GM12878 (cell line): ENCODE data around the gene SORBS1. TPM values are rescaled to one million over a fixed set of nuclear protein-coding genes. Genes with fewer than 3 reads are reported as not detected.

Experiments
- ATAC-seq: fragments of 200-7000 bp; cut with Tn5 transposase; 3 replicates; pipeline ENCODE4 v1.9.1; 2020; ENCODE audit warnings: mild to moderate bottlenecking, moderate library complexity
- BruUV-seq: library from RNA; stranded (reverse); fragments of 400-500 nt; replicated peaks from 2 replicates; lab custom pipeline; 2021; lab: Mats Ljungman, UMichigan
- CTCF ChIA-PET: fragments of 300-600 bp; sonication (Branson Sonifier 250); formaldehyde crosslinking; extraction: SDS; loops from one replicate; lab custom pipeline; 2021; ENCODE audit warnings: inconsistent platforms; lab: Yijun Ruan, JAX
- POLR2A ChIA-PET: fragments of 350-600 bp; formaldehyde crosslinking; extraction: SDS; loops from one replicate; lab custom pipeline; 2021; ENCODE audit warnings: inconsistent platforms; lab: Charles Lee
- RAD21 ChIA-PET: fragments of 300-600 bp; sonication (Branson Sonifier 250); formaldehyde crosslinking; loops from one replicate; lab custom pipeline; 2023; ENCODE audit warnings: antibody characterized with exemption; ENCODE audit not compliant: unreplicated experiment; lab: Charles Lee
- SMC1A ChIA-PET: fragments of 300-600 bp; sonication (Branson Sonifier 250); formaldehyde crosslinking; loops from one replicate; lab custom pipeline; 2023; ENCODE audit not compliant: unreplicated experiment, uncharacterized antibody; lab: Charles Lee
- DNase-seq: peaks from one replicate; pipeline ENCODE4 v3.0.0-alpha.2; 2011; ENCODE audit warnings: low read depth, low spot score
- FAIRE-seq: peaks from 3 replicates; lab custom pipeline; 2011; peaks lifted over from hg19 to GRCh38; lab: Jason Lieb, UNC
- H2AFZ ChIP-seq: 2 replicates; pipeline ENCODE4 v1.6.0; 2011; ENCODE audit warnings: low read depth, low read length, control low read depth; ENCODE audit not compliant: control insufficient read depth
- H3K27ac ChIP-seq: 2 replicates; pipeline ENCODE4 v1.5.1; 2011; ENCODE audit warnings: control low read depth; ENCODE audit not compliant: control insufficient read depth, insufficient read depth
- H3K27me3 ChIP-seq, 2 experiments: replicated peaks in 1 of 2; 2 replicates each; pipeline versions ENCODE4 v1.6.0 to v1.6.1; 2011; ENCODE audit warnings: low read length in 1 of 2; ENCODE audit not compliant: control insufficient read depth in 2 of 2, insufficient read depth in 2 of 2
- H3K36me3 ChIP-seq, 2 experiments: 2 replicates each; pipeline ENCODE4 v1.5.1; 2011; ENCODE audit warnings: low read length in 1 of 2; ENCODE audit not compliant: control insufficient read depth in 2 of 2, insufficient read depth in 2 of 2
- H3K4me1 ChIP-seq: 2 replicates; pipeline ENCODE4 v1.6.1; 2011; ENCODE audit warnings: mild to moderate bottlenecking, low read length, moderate library complexity, mixed read lengths; ENCODE audit not compliant: control insufficient read depth, insufficient read depth
- H3K4me2 ChIP-seq: 2 replicates; pipeline ENCODE4 v1.6.0; 2011; ENCODE audit warnings: control low read depth; ENCODE audit not compliant: control insufficient read depth, insufficient read depth
- H3K4me3 ChIP-seq: fragments of 200-600 bp; sonication (generic); 2 replicates; pipeline ENCODE4 v1.5.1; 2016
- H3K79me2 ChIP-seq: 2 replicates; pipeline ENCODE4 v1.6.0; 2011; ENCODE audit warnings: low read length; ENCODE audit not compliant: control insufficient read depth, insufficient read depth
- H3K9ac ChIP-seq: 2 replicates; pipeline ENCODE4 v1.8.0; 2011; ENCODE audit warnings: low read length, control low read depth, mixed read lengths; ENCODE audit not compliant: control insufficient read depth, insufficient read depth
- H3K9me3 ChIP-seq: replicated peaks from 3 replicates; pipeline ENCODE4 v1.5.1; 2011; ENCODE audit warnings: mild to moderate bottlenecking, low read length; ENCODE audit not compliant: control insufficient read depth, insufficient read depth
- H4K20me1 ChIP-seq: 2 replicates; pipeline ENCODE4 v1.6.0; 2011; ENCODE audit not compliant: control insufficient read depth, insufficient read depth
- CREB1 ChIP-seq: IDR thresholded peaks from 2 replicates; pipeline ENCODE4 v1.6.1; 2012; ENCODE audit warnings: low read depth, mild to moderate bottlenecking, inconsistent platforms
- CREM ChIP-seq: IDR thresholded peaks from 2 replicates; pipeline ENCODE4 v1.6.1; 2014; ENCODE audit warnings: antibody characterized with exemption, low read depth
- CTCF ChIP-seq, 3 experiments: IDR thresholded peaks in 2 of 3; conservative IDR thresholded peaks in 1 of 3; 2 replicates each; pipeline ENCODE4 v1.5.1; 2011; ENCODE audit warnings: low read depth in 3 of 3, low read length in 3 of 3, mild to moderate bottlenecking in 3 of 3, control low read depth in 2 of 3, moderate library complexity in 2 of 3, inconsistent platforms in 1 of 3, mixed read lengths in 1 of 3; ENCODE audit not compliant: control insufficient read depth in 2 of 3, insufficient read depth in 1 of 3; ENCODE audit errors: extremely low read depth in 1 of 3
- IKZF1 ChIP-seq: fragments of 450-650 bp; conservative IDR thresholded peaks from 2 replicates; pipeline ENCODE4 v1.6.1; 2017; ENCODE audit warnings: antibody characterized with exemption, mild to moderate bottlenecking
- JUNB ChIP-seq: IDR thresholded peaks from 2 replicates; pipeline ENCODE4 v1.6.1; 2016; ENCODE audit warnings: antibody characterized with exemption, mild to moderate bottlenecking
- MXI1 ChIP-seq: fragments of 150-350 bp; IDR thresholded peaks from 2 replicates; pipeline ENCODE4 v1.6.1; 2011; ENCODE audit warnings: low read depth, mild to moderate bottlenecking, inconsistent platforms, low read length, improper control_type of control experiment
- SIX5 ChIP-seq: IDR thresholded peaks from 2 replicates; pipeline ENCODE4 v1.6.1; 2011; ENCODE audit warnings: mild to moderate bottlenecking, low read depth, low read length, moderate library complexity; ENCODE audit not compliant: severe bottlenecking
- ZNF24 ChIP-seq: fragments of 450-650 bp; IDR thresholded peaks from 2 replicates; pipeline ENCODE4 v1.6.1; 2017; ENCODE audit warnings: antibody characterized with exemption, mild to moderate bottlenecking
- ZSCAN29 ChIP-seq: fragments of 450-650 bp; IDR thresholded peaks from 2 replicates; pipeline ENCODE4 v1.6.1; 2017; ENCODE audit warnings: mild to moderate bottlenecking, moderate library complexity
- WGBS: methylation state at CpG from one replicate; pipeline ENCODE4 v1.1.6; 2016; ENCODE audit warnings: low lambda C conversion rate; ENCODE audit not compliant: insufficient replicate concordance, insufficient coverage; ENCODE audit errors: missing lambda C conversion rate; 5-methylcytosine and 5-hydroxymethylcytosine counted together
- in situ Hi-C: fragments of 300-500 bp; cut with MboI; formaldehyde crosslinking; loops from 9 replicates; pipeline ENCODE4 v1.14.3; 2018; ENCODE audit warnings: mixed read lengths
- intact Hi-C: fragments of 100-400 bp; cut with micrococcal nuclease; formaldehyde crosslinking; loops from one replicate; pipeline ENCODE4 v1.14.2; 2022; ENCODE audit not compliant: unreplicated experiment
- polyA plus RNA-seq, 11 experiments: library from polyadenylated mRNA; depleted of rRNA in 4 of 11; unstranded in 6 of 11; stranded (reverse) in 5 of 11; fragments of >200 nt; fragmentation: Nextera tagmentation in 4 of 11; fragmentation: Illumina TruSeq in 1 of 11; extraction: Ambion mirVana in 4 of 11; extraction: Trizol in 1 of 11; gene quantifications; 1 replicate in 1 of 11; 2 replicates in 10 of 11; pipeline versions ENCODE4 v1.2.1 to v1.2.3, GENCODE V29; 2011 to 2016; ENCODE audit warnings: inconsistent platforms in 2 of 11, missing spikeins in 2 of 11, low read depth in 1 of 11
- total RNA-seq, 4 experiments: library from RNA; depleted of rRNA in 3 of 4; stranded (reverse); fragments of >200 nt in 3 of 4; fragmentation: Illumina TruSeq in 1 of 4; extraction: Trizol in 1 of 4; gene quantifications; 2 replicates each; pipeline versions ENCODE4 v1.2.1 to v1.2.3, GENCODE V29; 2013 to 2021
- TF ChIP-seq, protein P1 (sequence below): IDR thresholded peaks from 2 replicates; pipeline ENCODE4 v1.6.1; 2012; ENCODE audit warnings: improper control_type of control experiment, low read depth, low read length; ENCODE audit not compliant: insufficient replicate concordance
- TF ChIP-seq, protein P2 (sequence below): fragments of 450-650 bp; IDR thresholded peaks from 2 replicates; pipeline ENCODE4 v1.6.1; 2018; ENCODE audit warnings: borderline replicate concordance, mild to moderate bottlenecking; ENCODE audit not compliant: partially characterized antibody

The SORBS1 gene
- total and polyA plus RNA-seq, 10 of the 15 experiments (the other 5 are each of a cell fraction or from before 2014, with no cell fraction given), result 0.13 to 0.75 (median 0.39) TPM

DNA sequence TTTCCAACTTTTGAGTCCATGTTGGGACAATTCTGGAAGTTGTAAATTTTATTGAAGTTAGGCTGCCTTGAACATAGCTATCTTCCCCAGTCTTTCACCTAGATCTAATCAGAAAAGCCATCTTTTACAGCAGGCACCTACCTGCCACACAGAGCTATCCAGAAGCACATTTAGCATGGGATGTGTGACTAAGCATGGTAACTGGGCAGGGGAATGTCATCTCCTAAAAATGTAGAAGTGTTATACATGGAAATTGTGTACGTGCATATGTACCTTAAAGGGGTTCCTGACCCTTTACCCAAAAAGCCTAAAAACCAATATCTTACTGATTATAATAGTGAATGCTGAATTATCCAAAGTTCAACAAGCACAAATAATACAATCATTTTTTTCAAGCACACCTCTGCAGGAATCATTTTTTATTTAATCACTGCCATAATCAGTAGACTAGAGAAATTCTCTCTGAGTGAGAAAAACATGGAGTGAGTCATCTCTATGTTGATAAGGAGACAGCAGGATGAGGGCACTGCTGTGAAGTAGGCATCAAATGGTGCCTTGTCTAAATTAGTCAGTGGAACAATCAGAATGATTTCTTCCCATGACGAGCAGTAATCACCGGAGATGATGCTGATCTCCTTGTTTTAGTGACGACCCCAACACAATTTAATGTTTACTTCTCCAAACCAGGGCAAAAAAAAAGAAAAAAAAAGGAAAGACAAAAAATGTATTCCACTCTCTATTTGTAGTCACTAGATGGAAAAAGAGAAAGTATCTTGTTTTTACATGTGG is 75.9 kb downstream of the SORBS1 start:
- 39% methylated on average over 4 of the region's 4 CpGs for WGBS
- Histone ChIP-seq H3K4me2 (no peak overlapping the region), H2AFZ (no peak overlapping the region), H3K9ac (no peak overlapping the region), H3K4me3 (no peak overlapping the region), H3K36me3 (no peaks in the 10 kb centered on the region), H3K79me2 (no peaks in the 10 kb centered on the region), H3K27ac (no peak overlapping the region), H3K9me3 (no peaks in the 10 kb centered on the region), H3K27me3 (peaks cover 0 to 3% of the 10 kb centered on the region in 2 experiments; a peak in 2 of 4 replicates), H4K20me1 (no peaks in the 10 kb centered on the region), H3K4me1 (no peaks in the 10 kb centered on the region)
- no TSS peak for BruUV-seq
- ChIA-PET SMC1A (no interaction called here), POLR2A (no interaction called here), CTCF (no interaction called here), RAD21 (no interaction called here)
- FAIRE-seq (no peak), DNase-seq (no peak), ATAC-seq (no peak)
- in situ Hi-C loops (no loop called here), intact Hi-C loops (no loop called here)
- TF ChIP-seq, protein P1, sequence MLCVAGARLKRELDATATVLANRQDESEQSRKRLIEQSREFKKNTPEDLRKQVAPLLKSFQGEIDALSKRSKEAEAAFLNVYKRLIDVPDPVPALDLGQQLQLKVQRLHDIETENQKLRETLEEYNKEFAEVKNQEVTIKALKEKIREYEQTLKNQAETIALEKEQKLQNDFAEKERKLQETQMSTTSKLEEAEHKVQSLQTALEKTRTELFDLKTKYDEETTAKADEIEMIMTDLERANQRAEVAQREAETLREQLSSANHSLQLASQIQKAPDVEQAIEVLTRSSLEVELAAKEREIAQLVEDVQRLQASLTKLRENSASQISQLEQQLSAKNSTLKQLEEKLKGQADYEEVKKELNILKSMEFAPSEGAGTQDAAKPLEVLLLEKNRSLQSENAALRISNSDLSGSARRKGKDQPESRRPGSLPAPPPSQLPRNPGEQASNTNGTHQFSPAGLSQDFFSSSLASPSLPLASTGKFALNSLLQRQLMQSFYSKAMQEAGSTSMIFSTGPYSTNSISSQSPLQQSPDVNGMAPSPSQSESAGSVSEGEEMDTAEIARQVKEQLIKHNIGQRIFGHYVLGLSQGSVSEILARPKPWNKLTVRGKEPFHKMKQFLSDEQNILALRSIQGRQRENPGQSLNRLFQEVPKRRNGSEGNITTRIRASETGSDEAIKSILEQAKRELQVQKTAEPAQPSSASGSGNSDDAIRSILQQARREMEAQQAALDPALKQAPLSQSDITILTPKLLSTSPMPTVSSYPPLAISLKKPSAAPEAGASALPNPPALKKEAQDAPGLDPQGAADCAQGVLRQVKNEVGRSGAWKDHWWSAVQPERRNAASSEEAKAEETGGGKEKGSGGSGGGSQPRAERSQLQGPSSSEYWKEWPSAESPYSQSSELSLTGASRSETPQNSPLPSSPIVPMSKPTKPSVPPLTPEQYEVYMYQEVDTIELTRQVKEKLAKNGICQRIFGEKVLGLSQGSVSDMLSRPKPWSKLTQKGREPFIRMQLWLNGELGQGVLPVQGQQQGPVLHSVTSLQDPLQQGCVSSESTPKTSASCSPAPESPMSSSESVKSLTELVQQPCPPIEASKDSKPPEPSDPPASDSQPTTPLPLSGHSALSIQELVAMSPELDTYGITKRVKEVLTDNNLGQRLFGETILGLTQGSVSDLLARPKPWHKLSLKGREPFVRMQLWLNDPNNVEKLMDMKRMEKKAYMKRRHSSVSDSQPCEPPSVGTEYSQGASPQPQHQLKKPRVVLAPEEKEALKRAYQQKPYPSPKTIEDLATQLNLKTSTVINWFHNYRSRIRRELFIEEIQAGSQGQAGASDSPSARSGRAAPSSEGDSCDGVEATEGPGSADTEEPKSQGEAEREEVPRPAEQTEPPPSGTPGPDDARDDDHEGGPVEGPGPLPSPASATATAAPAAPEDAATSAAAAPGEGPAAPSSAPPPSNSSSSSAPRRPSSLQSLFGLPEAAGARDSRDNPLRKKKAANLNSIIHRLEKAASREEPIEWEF, result no peak
- TF ChIP-seq, protein P2, sequence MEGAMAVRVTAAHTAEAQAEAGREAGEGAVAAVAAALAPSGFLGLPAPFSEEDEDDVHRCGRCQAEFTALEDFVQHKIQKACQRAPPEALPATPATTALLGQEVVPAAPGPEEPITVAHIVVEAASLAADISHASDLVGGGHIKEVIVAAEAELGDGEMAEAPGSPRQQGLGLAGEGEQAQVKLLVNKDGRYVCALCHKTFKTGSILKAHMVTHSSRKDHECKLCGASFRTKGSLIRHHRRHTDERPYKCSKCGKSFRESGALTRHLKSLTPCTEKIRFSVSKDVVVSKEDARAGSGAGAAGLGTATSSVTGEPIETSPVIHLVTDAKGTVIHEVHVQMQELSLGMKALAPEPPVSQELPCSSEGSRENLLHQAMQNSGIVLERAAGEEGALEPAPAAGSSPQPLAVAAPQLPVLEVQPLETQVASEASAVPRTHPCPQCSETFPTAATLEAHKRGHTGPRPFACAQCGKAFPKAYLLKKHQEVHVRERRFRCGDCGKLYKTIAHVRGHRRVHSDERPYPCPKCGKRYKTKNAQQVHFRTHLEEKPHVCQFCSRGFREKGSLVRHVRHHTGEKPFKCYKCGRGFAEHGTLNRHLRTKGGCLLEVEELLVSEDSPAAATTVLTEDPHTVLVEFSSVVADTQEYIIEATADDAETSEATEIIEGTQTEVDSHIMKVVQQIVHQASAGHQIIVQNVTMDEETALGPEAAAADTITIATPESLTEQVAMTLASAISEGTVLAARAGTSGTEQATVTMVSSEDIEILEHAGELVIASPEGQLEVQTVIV, result no peak
- TF ChIP-seq CREB1 (no peak), JUNB (no peak), ZSCAN29 (no peak), SIX5 (no peak), CTCF (IDR thresholded peaks at IDR 0.05 in 2 of 3, conservative IDR thresholded peaks at IDR 0.05 in 1 of 3; ENCODE audit: control insufficient read depth in 2 of 3, extremely low read depth in 1 of 3, insufficient read depth in 1 of 3, low read depth in 3 of 3, low read length in 3 of 3) (no peak), IKZF1 (no peak), CREM (no peak), ZNF24 (no peak), MXI1 (no peak)
